Bronchial epithelial cell (primary cell): Measurements from ENCODE around the gene PIBF1. TPM values are rescaled to one million over a fixed set of nuclear protein-coding genes. Genes with fewer than 3 reads are reported as not detected.

Source experiments
- DNase-seq: peaks from one replicate; pipeline ENCODE4 v3.0.0-alpha.2; 2010; ENCODE audit warnings: low read depth
- FAIRE-seq: peaks from 2 replicates; lab custom pipeline; 2011; peaks lifted over from hg19 to GRCh38; lab: Jason Lieb, UNC
- H3K27me3 ChIP-seq: 2 replicates; pipeline ENCODE4 v1.5.1; 2011; ENCODE audit warnings: low read length; ENCODE audit not compliant: control insufficient read depth, insufficient read depth
- H3K36me3 ChIP-seq: 2 replicates; pipeline ENCODE4 v1.5.1; 2011; ENCODE audit warnings: low read length; ENCODE audit not compliant: control insufficient read depth, insufficient read depth
- H3K4me3 ChIP-seq: 2 replicates; pipeline ENCODE4 v1.5.1; 2011; ENCODE audit warnings: mild to moderate bottlenecking, low read depth, low read length, control low read depth
- CTCF ChIP-seq: IDR thresholded peaks from 2 replicates; pipeline ENCODE4 v1.5.1; 2011; ENCODE audit warnings: mild to moderate bottlenecking, moderate library complexity, low read length, control low read depth, inconsistent platforms; ENCODE audit not compliant: insufficient read depth, severe bottlenecking
- total RNA-seq: library from RNA; depleted of rRNA; stranded (reverse); fragments of >200 nt; gene quantifications from 2 replicates; pipeline ENCODE4 v1.2.1, GENCODE V29; 2014

Gene PIBF1
- total RNA-seq, 1 donor from 2014 or later, result 16.8 TPM

DNA sequence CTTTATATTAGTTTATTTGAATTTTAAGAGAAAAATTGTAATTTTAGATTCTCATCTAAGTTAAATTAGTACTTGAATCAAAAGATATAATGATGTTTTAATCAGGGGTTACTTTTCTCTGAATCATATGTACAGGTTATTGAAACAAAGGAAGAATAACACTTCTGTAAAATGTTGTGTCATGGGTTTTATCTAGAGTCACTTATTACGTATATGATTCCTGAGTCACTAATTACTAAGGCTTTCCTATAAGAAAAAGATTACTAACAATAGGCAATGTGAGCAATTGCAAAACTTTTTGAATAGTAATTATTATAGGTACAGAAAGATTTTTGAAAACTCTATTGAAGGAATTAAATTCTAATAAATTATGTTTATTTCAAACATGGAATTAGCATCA, 177.7 kb downstream of the PIBF1 start:
- H3K4me3 ChIP-seq, result no peak overlapping the region

GRCh38 chr13:72960114-72960513, 178.2 kb downstream of the PIBF1 start:
- Histone ChIP-seq H3K27me3 (no peaks in the 10 kb centered on the region), H3K36me3 (peaks cover 1% of the 10 kb centered on the region), H3K4me3 (no peak overlapping the region)
- no peak for FAIRE-seq
- DNase-seq, result no peak
- no peak for TF ChIP-seq CTCF

More for the DNA sequence above, 177.7 kb downstream of the PIBF1 start:
- DNase-seq, result peak; percentile 96
- H3K36me3 ChIP-seq, result peaks cover 1% of the 10 kb centered on the region
- H3K27me3 ChIP-seq, result no peaks in the 10 kb centered on the region
- FAIRE-seq, result no peak
- TF ChIP-seq CTCF, result no peak

GRCh38 chr13:72960541-72960940, 178.6 kb downstream of the PIBF1 start:
- Histone ChIP-seq H3K36me3 (peaks cover 1% of the 10 kb centered on the region), H3K4me3 (no peak overlapping the region), H3K27me3 (no peaks in the 10 kb centered on the region)
- DNase-seq (peak; percentile 78), FAIRE-seq (no peak)
- TF ChIP-seq CTCF, result no peak

GRCh38 chr13:72963762-72964161, 181.8 kb downstream of the PIBF1 start:
- Histone ChIP-seq H3K36me3 (no peaks in the 10 kb centered on the region), H3K27me3 (no peaks in the 10 kb centered on the region), H3K4me3 (no peak overlapping the region)
- FAIRE-seq (no peak), DNase-seq (no peak)
- TF ChIP-seq CTCF, result no peak

DNA sequence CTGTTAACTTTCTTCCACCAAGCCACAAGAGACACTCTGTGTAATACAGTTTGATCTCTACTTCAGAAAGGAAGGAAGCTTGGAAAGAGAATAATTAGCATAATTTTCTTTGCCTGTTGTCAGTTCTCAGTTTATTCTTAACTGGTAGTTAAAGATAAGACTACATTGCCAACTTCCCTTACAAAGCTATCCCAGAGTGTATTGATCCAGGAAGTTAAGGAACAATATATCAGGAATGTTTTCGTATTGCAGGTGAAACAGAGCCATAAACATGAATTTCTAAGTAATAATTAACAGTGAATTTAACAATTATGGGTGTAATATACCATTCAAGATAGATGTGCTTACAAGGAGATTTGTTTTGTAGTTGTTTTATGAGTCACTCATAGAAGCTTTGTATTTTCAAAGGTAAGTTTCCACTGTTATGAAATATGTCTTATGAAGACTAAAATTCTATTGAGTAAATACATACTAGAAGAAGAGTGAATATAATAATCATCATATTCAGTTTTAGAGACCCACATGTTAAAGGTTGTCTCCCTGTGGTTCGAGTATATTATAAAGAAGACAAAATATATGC, 188.5 kb downstream of the PIBF1 start:
- no peak for TF ChIP-seq CTCF
- no peaks in the 10 kb centered on the region for H3K27me3 ChIP-seq
- H3K4me3 ChIP-seq, result no peak overlapping the region
- DNase-seq, result peak; percentile 55
- FAIRE-seq, result no peak
- no peaks in the 10 kb centered on the region for H3K36me3 ChIP-seq

DNA sequence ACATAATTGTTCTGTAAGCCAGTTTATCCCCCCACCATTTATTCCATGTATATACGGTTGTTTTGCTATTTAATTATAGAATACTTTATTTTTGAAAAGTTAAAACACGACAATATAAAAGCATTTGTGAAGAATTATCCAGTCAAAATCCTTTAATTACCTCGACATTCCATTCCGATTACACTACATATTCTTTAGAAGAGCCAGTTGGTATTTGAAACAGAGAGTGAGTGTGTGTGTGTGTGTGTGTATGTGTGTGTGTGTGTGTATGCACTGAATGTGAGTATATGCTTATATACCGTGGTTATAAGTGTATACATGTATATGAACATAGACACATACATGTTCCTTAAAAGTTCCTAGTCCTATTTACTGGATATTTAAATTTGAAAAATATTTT, 189.0 kb downstream of the PIBF1 start:
- Histone ChIP-seq H3K4me3 (no peak overlapping the region), H3K36me3 (no peaks in the 10 kb centered on the region), H3K27me3 (no peaks in the 10 kb centered on the region)
- TF ChIP-seq CTCF, result no peak
- DNase-seq (no peak), FAIRE-seq (no peak)
